HG03135 (cell line): Measurements from ENCODE around the gene IL4R.
"Not testable (repeated sequence)": the region's sequence is repeated elsewhere in the genome, so short reads cannot be mapped to it uniquely, and the experiment has no call there.

Experiments used
- ATAC-seq: cut with Tn5 transposase; IDR thresholded peaks from one replicate; pipeline ENCODE4 v1.9.1; 2021; ENCODE audit warnings: mild to moderate bottlenecking, moderate library complexity; ENCODE audit not compliant: unreplicated experiment

Gene IL4R

GRCh38 chr16:27377666-27378485, 64.1 kb downstream of the IL4R start:
- ATAC-seq = no peak

GRCh38 chr16:27378871-27379481, 65.2 kb downstream of the IL4R start:
- no peak for ATAC-seq

- no peak for ATAC-seq
Observed at GRCh38 chr16:27379919-27380318, 66.1 kb downstream of the IL4R start.

GRCh38 chr16:27381236-27381635, 67.5 kb downstream of the IL4R start:
- no peak for ATAC-seq

- no peak for ATAC-seq
Observed at GRCh38 chr16:27381974-27382855, 68.4 kb downstream of the IL4R start.

- no peak for ATAC-seq
Observed at GRCh38 chr16:27383556-27384243, 69.9 kb downstream of the IL4R start.

GRCh38 chr16:27384425-27384824, 70.7 kb downstream of the IL4R start:
- ATAC-seq = no peak

GRCh38 chr16:27385398-27385797, 71.6 kb downstream of the IL4R start:
- ATAC-seq = no peak

- ATAC-seq = no peak
Observed at GRCh38 chr16:27386674-27387073, 72.9 kb downstream of the IL4R start.

GRCh38 chr16:27387724-27388123, 74.0 kb downstream of the IL4R start:
- peak; percentile 65 for ATAC-seq

GRCh38 chr16:27389272-27389961, 75.6 kb downstream of the IL4R start:
- ATAC-seq = no peak

GRCh38 chr16:27390151-27390550, 76.4 kb downstream of the IL4R start:
- ATAC-seq = no peak

- no peak for ATAC-seq
Observed at GRCh38 chr16:27392671-27393070, 78.9 kb downstream of the IL4R start.

- ATAC-seq = no peak
Observed at GRCh38 chr16:27394516-27394915, 80.7 kb downstream of the IL4R start.

- not testable (repeated sequence) for ATAC-seq
Observed at GRCh38 chr16:27398341-27398893, 84.6 kb downstream of the IL4R start.

GRCh38 chr16:27398894-27399853, 85.4 kb downstream of the IL4R start:
- no peak for ATAC-seq

GRCh38 chr16:27399969-27400368, 86.2 kb downstream of the IL4R start:
- no peak for ATAC-seq

- no peak for ATAC-seq
Observed at GRCh38 chr16:27400751-27401620, 87.2 kb downstream of the IL4R start.
